ENCODE measurements around the gene GPA33. TPM values are rescaled to one million over a fixed set of nuclear protein-coding genes. Genes with fewer than 3 reads are reported as not detected.
"Not testable (repeated sequence)": the region's sequence is repeated elsewhere in the genome, so short reads cannot be mapped to it uniquely, and the experiment has no call there.

The GPA33 gene
- total and polyA plus RNA-seq, 2 donors from 2014 or later = 0.28 TPM; not detected in 1

DNA sequence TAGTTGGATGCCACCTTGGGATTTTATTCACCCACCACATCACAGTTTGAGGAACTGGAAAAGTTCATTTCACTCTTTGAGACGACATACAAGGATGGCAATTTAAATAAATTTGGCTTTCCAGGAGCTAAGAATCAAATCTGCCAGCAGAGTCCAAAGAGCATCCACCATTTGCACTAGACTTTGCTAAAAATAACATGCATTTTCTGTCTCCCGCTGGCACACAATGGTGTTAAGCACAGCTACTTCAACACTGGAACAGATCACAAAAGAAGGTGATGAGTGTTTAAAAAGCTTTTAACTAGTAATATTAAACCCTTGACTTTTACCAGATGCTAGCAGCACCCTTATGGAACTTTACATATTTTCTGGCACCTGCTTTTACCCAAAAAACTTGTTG lies 56.5 kb downstream of the GPA33 start:
- Histone ChIP-seq H3K4me1 (ENCODE audit: control insufficient read depth in 2 of 3, insufficient read depth in 2 of 3, low read depth in 1 of 3, low read length in 3 of 3) (no peaks in the 10 kb centered on the region), H3K9me3 (ENCODE audit: control insufficient read depth in 2 of 3, insufficient read depth in 1 of 3, low read length in 3 of 3) (no peaks in the 10 kb centered on the region), H3K27ac (ENCODE audit: low read depth in 2 of 2, low read length in 2 of 2) (no peak overlapping the region), H3K9ac (ENCODE audit: low read length in 3 of 3) (no peak overlapping the region), H3K4me3 (ENCODE audit: low read length in 3 of 3) (no peak overlapping the region), H3K36me3 (ENCODE audit: control insufficient read depth in 2 of 3, insufficient read depth in 3 of 3, low read length in 3 of 3) (no peaks in the 10 kb centered on the region), H3K27me3 (ENCODE audit: control insufficient read depth, insufficient read depth, low read length) (no peaks in the 10 kb centered on the region)
- TF ChIP-seq, protein P1, sequence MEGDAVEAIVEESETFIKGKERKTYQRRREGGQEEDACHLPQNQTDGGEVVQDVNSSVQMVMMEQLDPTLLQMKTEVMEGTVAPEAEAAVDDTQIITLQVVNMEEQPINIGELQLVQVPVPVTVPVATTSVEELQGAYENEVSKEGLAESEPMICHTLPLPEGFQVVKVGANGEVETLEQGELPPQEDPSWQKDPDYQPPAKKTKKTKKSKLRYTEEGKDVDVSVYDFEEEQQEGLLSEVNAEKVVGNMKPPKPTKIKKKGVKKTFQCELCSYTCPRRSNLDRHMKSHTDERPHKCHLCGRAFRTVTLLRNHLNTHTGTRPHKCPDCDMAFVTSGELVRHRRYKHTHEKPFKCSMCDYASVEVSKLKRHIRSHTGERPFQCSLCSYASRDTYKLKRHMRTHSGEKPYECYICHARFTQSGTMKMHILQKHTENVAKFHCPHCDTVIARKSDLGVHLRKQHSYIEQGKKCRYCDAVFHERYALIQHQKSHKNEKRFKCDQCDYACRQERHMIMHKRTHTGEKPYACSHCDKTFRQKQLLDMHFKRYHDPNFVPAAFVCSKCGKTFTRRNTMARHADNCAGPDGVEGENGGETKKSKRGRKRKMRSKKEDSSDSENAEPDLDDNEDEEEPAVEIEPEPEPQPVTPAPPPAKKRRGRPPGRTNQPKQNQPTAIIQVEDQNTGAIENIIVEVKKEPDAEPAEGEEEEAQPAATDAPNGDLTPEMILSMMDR (IDR thresholded peaks at IDR 0.05; ENCODE audit: borderline replicate concordance, extremely low read depth, insufficient read depth) = no peak
- FAIRE-seq (no peak), DNase-seq (no peak)
- intact Hi-C loops (cut with DNase I) = no loop called here

DNA sequence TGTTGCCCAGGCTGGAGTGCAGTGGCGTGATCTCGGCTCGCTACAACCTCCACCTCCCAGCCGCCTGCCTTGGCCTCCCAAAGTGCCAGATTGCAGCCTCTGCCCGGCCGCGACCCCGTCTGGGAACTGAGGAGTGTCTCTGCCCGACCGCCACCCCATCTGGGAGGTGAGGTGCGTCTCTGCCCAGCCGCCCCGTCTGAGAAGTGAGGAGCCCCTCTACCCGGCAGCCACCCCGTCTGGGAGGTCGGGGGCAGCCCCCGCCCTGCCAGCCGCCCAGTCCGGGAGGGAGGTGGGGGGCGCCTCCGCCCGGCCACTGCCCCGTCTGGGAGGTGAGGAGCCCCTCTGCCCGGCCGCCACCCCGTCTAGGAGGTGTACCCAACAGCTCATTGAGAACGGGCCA lies 60.6 kb downstream of the GPA33 start:
- peak in 1 of 5 donors; percentile 54 for DNase-seq
- H3K4me3 ChIP-seq (ENCODE audit: low read length in 3 of 3); FAIRE-seq; H3K36me3 ChIP-seq (ENCODE audit: control insufficient read depth in 2 of 3, insufficient read depth in 3 of 3, low read length in 3 of 3); H3K9ac ChIP-seq (ENCODE audit: low read length in 3 of 3); H3K4me1 ChIP-seq (ENCODE audit: control insufficient read depth in 2 of 3, insufficient read depth in 2 of 3, low read depth in 1 of 3, low read length in 3 of 3); H3K27ac ChIP-seq (ENCODE audit: low read depth in 2 of 2, low read length in 2 of 2); H3K9me3 ChIP-seq (ENCODE audit: control insufficient read depth in 2 of 3, insufficient read depth in 1 of 3, low read length in 3 of 3); intact Hi-C loops (cut with DNase I); H3K27me3 ChIP-seq (ENCODE audit: control insufficient read depth, insufficient read depth, low read length): not testable (repeated sequence)

DNA sequence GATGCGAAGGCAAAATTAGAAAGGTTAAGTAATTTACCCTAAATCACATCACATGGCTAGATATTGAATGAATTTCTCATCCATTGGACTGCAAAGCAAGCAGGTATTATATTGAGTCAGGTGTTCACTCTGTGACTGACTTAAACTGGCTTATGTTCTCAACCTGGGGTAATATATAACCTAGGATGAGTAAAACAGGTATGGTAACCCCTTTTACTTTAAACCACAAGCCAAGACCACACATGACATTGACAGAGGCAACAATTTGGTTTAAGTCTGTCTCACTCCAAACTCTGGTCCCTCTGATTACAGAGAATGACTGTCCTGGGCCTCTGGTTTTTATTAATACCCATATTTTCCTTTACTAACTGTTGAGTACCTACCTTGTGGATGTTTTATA lies 67.8 kb downstream of the GPA33 start:
- H3K36me3 ChIP-seq (ENCODE audit: control insufficient read depth in 2 of 3, insufficient read depth in 3 of 3, low read length in 3 of 3) = no peaks in the 10 kb centered on the region
- TF ChIP-seq, protein P1 (IDR thresholded peaks at IDR 0.05; ENCODE audit: borderline replicate concordance, extremely low read depth, insufficient read depth) = no peak
- intact Hi-C loops (cut with DNase I) = no loop called here
- no peaks in the 10 kb centered on the region for H3K4me1 ChIP-seq (ENCODE audit: control insufficient read depth in 2 of 3, insufficient read depth in 2 of 3, low read depth in 1 of 3, low read length in 3 of 3)
- H3K9ac ChIP-seq (ENCODE audit: low read length in 3 of 3) = no peak overlapping the region
- DNase-seq (no peak), FAIRE-seq (no peak)
- no peak overlapping the region for H3K27ac ChIP-seq (ENCODE audit: low read depth in 2 of 2, low read length in 2 of 2)
- H3K9me3 ChIP-seq (ENCODE audit: control insufficient read depth in 2 of 3, insufficient read depth in 1 of 3, low read length in 3 of 3) = no peaks in the 10 kb centered on the region
- no peaks in the 10 kb centered on the region for H3K27me3 ChIP-seq (ENCODE audit: control insufficient read depth, insufficient read depth, low read length)
- H3K4me3 ChIP-seq (ENCODE audit: low read length in 3 of 3) = no peak overlapping the region

DNA sequence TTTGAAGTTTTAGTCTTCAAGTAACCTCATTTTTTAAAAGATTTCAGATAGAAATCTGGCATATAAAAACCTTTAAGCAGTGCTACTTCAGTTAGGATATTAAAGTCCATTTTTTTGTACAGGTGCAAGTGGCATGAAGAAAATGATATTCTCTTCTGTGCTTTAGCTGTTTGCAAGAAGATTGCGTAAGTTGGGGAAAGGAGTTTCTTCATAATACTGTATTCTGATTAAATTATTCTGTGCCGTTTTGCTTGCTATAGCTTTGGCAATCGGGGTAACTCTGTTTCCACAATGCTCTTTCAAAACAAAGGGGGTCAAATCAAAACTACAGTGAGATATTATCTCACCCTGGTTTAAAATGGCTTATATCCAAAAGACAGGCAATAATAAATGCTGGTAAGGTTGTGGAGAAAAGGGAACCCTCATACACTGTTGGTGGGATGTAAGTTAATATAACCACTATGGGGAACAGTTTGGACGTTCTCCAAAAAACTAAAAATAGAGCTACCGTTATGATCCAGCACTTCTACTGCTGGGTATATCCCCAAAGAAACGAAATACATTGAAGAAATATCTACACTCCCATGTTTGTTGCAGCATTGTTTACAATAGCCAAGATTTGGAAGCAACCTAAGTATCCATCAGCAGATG lies 74.0 kb downstream of the GPA33 start:
- FAIRE-seq (no peak), DNase-seq (no peak)
- TF ChIP-seq, protein P1 (IDR thresholded peaks at IDR 0.05; ENCODE audit: borderline replicate concordance, extremely low read depth, insufficient read depth) = no peak
- Histone ChIP-seq H3K4me3 (ENCODE audit: low read length in 3 of 3) (no peak overlapping the region), H3K9ac (ENCODE audit: low read length in 3 of 3) (no peak overlapping the region), H3K4me1 (ENCODE audit: control insufficient read depth in 2 of 3, insufficient read depth in 2 of 3, low read depth in 1 of 3, low read length in 3 of 3) (no peaks in the 10 kb centered on the region), H3K27ac (ENCODE audit: low read depth in 2 of 2, low read length in 2 of 2) (no peak overlapping the region), H3K36me3 (ENCODE audit: control insufficient read depth in 2 of 3, insufficient read depth in 3 of 3, low read length in 3 of 3) (no peaks in the 10 kb centered on the region), H3K9me3 (ENCODE audit: control insufficient read depth in 2 of 3, insufficient read depth in 1 of 3, low read length in 3 of 3) (no peaks in the 10 kb centered on the region), H3K27me3 (ENCODE audit: control insufficient read depth, insufficient read depth, low read length) (no peaks in the 10 kb centered on the region)
- intact Hi-C loops (cut with DNase I) = no loop called here

All from kidney (tissue), 14 donors.